K562 (cell line): ENCODE results near the gene SLC37A3. TPM values are rescaled to one million over a fixed set of nuclear protein-coding genes. Genes with fewer than 3 reads are reported as not detected.
A peak's percentile ranks its signal among the peaks of the same experiment; 100 is the strongest.

Experiments used
- ATAC-seq: fragments of 200-7000 bp; cut with Tn5 transposase; 3 replicates; pipeline ENCODE4 v1.9.1; 2020; ENCODE audit warnings: moderate library complexity
- BruUV-seq: library from RNA; stranded (reverse); fragments of 400-500 nt; replicated peaks from 2 replicates; lab custom pipeline; 2021; lab: Mats Ljungman, UMichigan
- CTCF ChIA-PET: fragments of 300-600 bp; formaldehyde crosslinking; extraction: SDS; loops from one replicate; lab custom pipeline; 2021; ENCODE audit warnings: low intra/inter-chr PET ratio; lab: Yijun Ruan, JAX
- POLR2A ChIA-PET: fragments of 300-600, 350-650 bp; sonication (Branson Sonifier 250); formaldehyde crosslinking; extraction: SDS; loops from one replicate; lab custom pipeline; 2021; ENCODE audit warnings: antibody characterized with exemption, inconsistent platforms; lab: Yijun Ruan, JAX
- DNase-seq, 4 experiments: peaks; one replicate each; pipeline versions ENCODE4 v3.0.0 to v3.0.0-alpha.2; 2011 to 2018; ENCODE audit warnings: low spot score in 3 of 4, mixed read lengths in 3 of 4; ENCODE audit errors: extremely low read depth in 1 of 4
- FAIRE-seq: peaks from 2 replicates; lab custom pipeline; 2011; peaks lifted over from hg19 to GRCh38; lab: Jason Lieb, UNC
- H2AFZ ChIP-seq: 2 replicates; pipeline ENCODE4 v1.6.0; 2011; ENCODE audit warnings: low read depth, low read length, control low read depth, inconsistent platforms
- H3K27ac ChIP-seq: fragments of 200-600 bp; 3 replicates; pipeline ENCODE4 v1.8.0; 2011; ENCODE audit warnings: low read depth, mild to moderate bottlenecking, control low read depth, inconsistent platforms, low read length, moderate library complexity, mixed read lengths; ENCODE audit errors: extremely low read depth
- H3K27me3 ChIP-seq, 2 experiments: fragments of 300-600 bp in 1 of 2; 2 replicates in 1 of 2; 3 replicates in 1 of 2; pipeline versions ENCODE4 v1.6.0 to v1.8.0; 2011; ENCODE audit warnings: inconsistent platforms in 2 of 2, low read length in 2 of 2, mild to moderate bottlenecking in 1 of 2, mixed read lengths in 1 of 2, moderate library complexity in 1 of 2; ENCODE audit not compliant: control insufficient read depth in 2 of 2, insufficient read depth in 2 of 2
- H3K36me3 ChIP-seq: fragments of 300-600 bp; 3 replicates; pipeline ENCODE4 v1.8.0; 2011; ENCODE audit warnings: mild to moderate bottlenecking, low read length, inconsistent platforms; ENCODE audit not compliant: control insufficient read depth, insufficient read depth
- H3K4me1 ChIP-seq, 2 experiments: fragments of 200-600 bp in 1 of 2; replicated peaks in 1 of 2; 2 replicates in 1 of 2; 3 replicates in 1 of 2; pipeline versions ENCODE4 v1.5.1 to v1.8.0; 2011; ENCODE audit warnings: inconsistent platforms in 2 of 2, low read length in 2 of 2, mild to moderate bottlenecking in 1 of 2, mixed read lengths in 1 of 2, moderate library complexity in 1 of 2; ENCODE audit not compliant: control insufficient read depth in 2 of 2, insufficient read depth in 2 of 2
- H3K4me2 ChIP-seq: 2 replicates; pipeline ENCODE4 v1.6.1; 2011; ENCODE audit warnings: low read length, control low read depth, inconsistent platforms, mixed read lengths; ENCODE audit not compliant: insufficient read depth
- H3K4me3 ChIP-seq: fragments of 200-600 bp; sonication (generic), shearing (Covaris generic); 2 replicates; pipeline ENCODE4 v1.5.1; 2016; ENCODE audit warnings: control low read depth, inconsistent platforms
- H3K79me2 ChIP-seq: fragments of 200-600 bp; 3 replicates; pipeline ENCODE4 v1.8.0; 2011; ENCODE audit warnings: low read length, inconsistent platforms; ENCODE audit not compliant: control insufficient read depth, insufficient read depth
- H3K9ac ChIP-seq, 2 experiments: 2 replicates each; pipeline versions ENCODE4 v1.6.0 to v1.6.1; 2011; ENCODE audit warnings: low read depth in 2 of 2, low read length in 2 of 2, control low read depth in 1 of 2, inconsistent platforms in 1 of 2, mild to moderate bottlenecking in 1 of 2, mixed read lengths in 1 of 2; ENCODE audit not compliant: insufficient read depth in 1 of 2
- H3K9me1 ChIP-seq: one replicate; pipeline ENCODE4 v1.6.0; 2011; ENCODE audit warnings: inconsistent platforms, mild to moderate bottlenecking, low read length, moderate library complexity; ENCODE audit not compliant: control insufficient read depth, insufficient read depth
- H3K9me3 ChIP-seq: replicated peaks from 2 replicates; pipeline ENCODE4 v1.5.1; 2011; ENCODE audit warnings: low read depth, low read length, inconsistent platforms; ENCODE audit not compliant: control insufficient read depth, insufficient read depth
- H4K20me1 ChIP-seq: replicated peaks from 2 replicates; pipeline ENCODE4 v1.6.1; 2011; ENCODE audit warnings: low read length, inconsistent platforms, mixed read lengths; ENCODE audit not compliant: control insufficient read depth, insufficient read depth
- RBBP5 ChIP-seq: fragments of 200-600 bp; sonication (generic); IDR thresholded peaks from 2 replicates; pipeline ENCODE4 v1.6.1; 2012; ENCODE audit warnings: borderline replicate concordance, mild to moderate bottlenecking, low read length, control low read depth, inconsistent platforms; ENCODE audit not compliant: insufficient read depth, poor library complexity, severe bottlenecking
- ZFP36 ChIP-seq: fragments of 150-350 bp; IDR thresholded peaks from 2 replicates; pipeline ENCODE4 v1.6.1; 2018; ENCODE audit warnings: low read length, low read depth; ENCODE audit not compliant: partially characterized antibody
- WGBS: fragments of 100-300 bp; shearing (Covaris generic); methylation state at CpG from one replicate; pipeline ENCODE4 v1.1.6; 2016; ENCODE audit warnings: low coverage, mixed read lengths; ENCODE audit not compliant: insufficient coverage; ENCODE audit errors: missing lambda C conversion rate; 5-methylcytosine and 5-hydroxymethylcytosine counted together
- in situ Hi-C: fragments of 300-500 bp; cut with MboI; formaldehyde crosslinking; loops from 4 replicates; pipeline ENCODE4 v1.15.0; 2018; ENCODE audit warnings: inconsistent platforms, mixed read lengths
- intact Hi-C: fragments of 100-400 bp; cut with micrococcal nuclease; formaldehyde crosslinking; loops from 2 replicates; pipeline ENCODE4 v1.14.2; 2022
- polyA plus RNA-seq, 8 experiments: library from polyadenylated mRNA; depleted of rRNA in 4 of 8; stranded (reverse) in 5 of 8; unstranded in 3 of 8; fragments of >200 nt; fragmentation: Nextera tagmentation in 2 of 8; fragmentation: Illumina TruSeq in 1 of 8; extraction: Ambion mirVana in 2 of 8; extraction: Trizol in 1 of 8; gene quantifications; 2 replicates each; pipeline versions ENCODE4 v1.2.1 to v1.2.3, GENCODE V29; 2011 to 2014; ENCODE audit warnings: inconsistent platforms in 1 of 8, missing spikeins in 1 of 8
- total RNA-seq, 7 experiments: library from RNA; depleted of rRNA in 6 of 7; stranded (reverse); fragments of >200 nt in 6 of 7; fragmentation: Illumina TruSeq in 2 of 7; extraction: Trizol in 2 of 7; gene quantifications; 2 replicates each; pipeline versions ENCODE4 v1.2.1 to v1.2.3, GENCODE V29; 2011 to 2021; ENCODE audit warnings: low replicate concordance in 1 of 7
- TF ChIP-seq, protein P1 (sequence below): fragments of 450-650 bp; formaldehyde crosslinking; IDR thresholded peaks from 2 replicates; pipeline ENCODE4 v1.4.0; 2022; ENCODE audit warnings: mild to moderate bottlenecking, moderate library complexity
- TF ChIP-seq, protein P2 (sequence below): sonication (generic); formaldehyde crosslinking; IDR thresholded peaks from 2 replicates; pipeline ENCODE4 v1.8.1; 2023; ENCODE audit warnings: missing genetic modification reagents, mild to moderate bottlenecking, borderline replicate concordance

SLC37A3 gene
- total and polyA plus RNA-seq, 9 of the 15 experiments (the other 6 are each of a cell fraction or from before 2014, with no cell fraction given), result 11.7 to 59.1 (median 26.8) TPM

DNA sequence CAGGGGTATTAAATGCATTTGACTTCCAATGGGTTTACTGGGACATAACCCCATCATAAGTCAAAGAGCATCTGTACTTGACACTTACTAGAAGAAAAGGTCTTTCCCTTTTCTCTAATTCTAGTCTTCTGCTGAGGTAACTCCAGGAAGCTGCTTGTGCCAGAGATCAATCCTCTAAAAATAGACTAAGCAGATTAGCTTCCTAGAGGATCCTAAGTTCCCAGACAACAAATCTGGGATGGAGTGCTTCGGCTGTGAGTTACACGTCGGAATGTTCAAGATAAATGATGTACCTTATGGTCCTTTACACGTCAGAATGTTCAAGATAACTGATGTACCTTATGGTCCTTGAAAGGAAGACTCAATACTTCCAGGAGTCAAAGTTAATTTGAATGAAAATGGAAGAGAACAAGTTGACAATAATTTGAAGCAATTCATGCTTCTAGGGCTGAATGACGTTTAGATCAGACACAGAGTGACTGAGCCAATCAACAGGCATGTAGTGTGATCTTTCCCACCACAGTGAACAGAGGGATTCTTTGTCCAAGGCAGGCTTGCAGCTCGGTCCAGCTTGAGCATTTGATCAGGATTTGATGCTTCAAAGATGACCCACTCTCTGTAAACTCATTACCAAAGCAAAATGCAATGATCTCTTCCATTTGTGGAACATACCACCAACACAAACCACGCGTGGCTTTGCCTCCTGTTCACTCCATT, 63.8 kb downstream of the SLC37A3 start:
- no peaks in the 10 kb centered on the region for H3K9me3 ChIP-seq
- H3K9ac ChIP-seq, result no peak overlapping the region
- in situ Hi-C loops (no loop called here), intact Hi-C loops (no loop called here)
- WGBS, result 76% methylated on average over 8 of the region's 8 CpGs
- H4K20me1 ChIP-seq, result no peaks in the 10 kb centered on the region
- FAIRE-seq (no peak), ATAC-seq (no peak), DNase-seq (no peak)
- peaks cover 2% of the 10 kb centered on the region for H3K9me1 ChIP-seq
- no peaks in the 10 kb centered on the region for H3K27me3 ChIP-seq
- TF ChIP-seq, protein P1, sequence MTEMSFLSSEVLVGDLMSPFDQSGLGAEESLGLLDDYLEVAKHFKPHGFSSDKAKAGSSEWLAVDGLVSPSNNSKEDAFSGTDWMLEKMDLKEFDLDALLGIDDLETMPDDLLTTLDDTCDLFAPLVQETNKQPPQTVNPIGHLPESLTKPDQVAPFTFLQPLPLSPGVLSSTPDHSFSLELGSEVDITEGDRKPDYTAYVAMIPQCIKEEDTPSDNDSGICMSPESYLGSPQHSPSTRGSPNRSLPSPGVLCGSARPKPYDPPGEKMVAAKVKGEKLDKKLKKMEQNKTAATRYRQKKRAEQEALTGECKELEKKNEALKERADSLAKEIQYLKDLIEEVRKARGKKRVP (CRISPR knock-in tag), result no peak
- peak; percentile 6 for TF ChIP-seq RBBP5
- ChIA-PET POLR2A (interaction anchor here (0.6 to 0.8 kb wide), 2 partner anchors 47 to 1607 kb away, joined by 3 to 4 read pairs; no protein-coding TSS in a partner anchor), CTCF (no interaction called here)
- BruUV-seq, result TSS peak; percentile 12
- no peaks in the 10 kb centered on the region for H3K79me2 ChIP-seq
- H2AFZ ChIP-seq, result no peak overlapping the region
- H3K4me3 ChIP-seq, result no peak overlapping the region
- H3K4me1 ChIP-seq, result 0 out of 5 replicates have a peak, but pooled peaks cover 0 to 3% of the 10 kb centered on the region in 2 experiments
- no peak overlapping the region for H3K4me2 ChIP-seq
- no peak overlapping the region for H3K27ac ChIP-seq
- H3K36me3 ChIP-seq, result peaks cover 28% of the 10 kb centered on the region

DNA sequence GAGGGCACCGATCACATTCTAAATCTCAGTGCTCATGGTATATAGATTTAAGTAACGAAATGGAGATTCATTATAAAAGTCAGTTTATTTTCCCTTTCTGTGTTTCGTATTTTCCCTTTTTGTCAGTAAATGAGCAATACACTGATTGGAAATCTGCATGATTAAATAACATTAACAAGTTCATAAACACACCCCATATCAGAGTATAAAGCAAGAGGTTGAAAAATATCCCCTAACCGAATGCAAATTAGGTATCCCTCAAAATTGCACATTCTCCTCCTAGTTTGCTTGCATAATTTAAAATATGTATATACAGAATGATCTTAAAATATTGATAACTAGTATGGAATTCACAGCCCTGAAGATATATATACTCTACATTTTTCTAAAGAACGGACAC, 64.6 kb downstream of the SLC37A3 start:
- WGBS, result 82% methylated on average over 5 of the region's 5 CpGs

More for the DNA sequence above, 64.6 kb downstream of the SLC37A3 start:
- no peaks in the 10 kb centered on the region for H3K27me3 ChIP-seq
- DNase-seq (no peak), FAIRE-seq (no peak), ATAC-seq (no peak)
- 0 out of 5 replicates have a peak, but pooled peaks cover 0 to 3% of the 10 kb centered on the region in 2 experiments for H3K4me1 ChIP-seq
- peaks cover 28% of the 10 kb centered on the region for H3K36me3 ChIP-seq
- no TSS peak for BruUV-seq
- CTCF ChIA-PET, result no interaction called here
- H4K20me1 ChIP-seq, result no peaks in the 10 kb centered on the region
- in situ Hi-C loops (no loop called here), intact Hi-C loops (no loop called here)
- H3K9me1 ChIP-seq, result peaks cover 2% of the 10 kb centered on the region
- no peaks in the 10 kb centered on the region for H3K9me3 ChIP-seq
- no peak overlapping the region for H3K4me3 ChIP-seq
- H3K79me2 ChIP-seq, result no peaks in the 10 kb centered on the region
- H3K27ac ChIP-seq, result no peak overlapping the region
- H3K9ac ChIP-seq, result no peak overlapping the region
- H2AFZ ChIP-seq, result no peak overlapping the region
- H3K4me2 ChIP-seq, result no peak overlapping the region
- TF ChIP-seq, protein P2, sequence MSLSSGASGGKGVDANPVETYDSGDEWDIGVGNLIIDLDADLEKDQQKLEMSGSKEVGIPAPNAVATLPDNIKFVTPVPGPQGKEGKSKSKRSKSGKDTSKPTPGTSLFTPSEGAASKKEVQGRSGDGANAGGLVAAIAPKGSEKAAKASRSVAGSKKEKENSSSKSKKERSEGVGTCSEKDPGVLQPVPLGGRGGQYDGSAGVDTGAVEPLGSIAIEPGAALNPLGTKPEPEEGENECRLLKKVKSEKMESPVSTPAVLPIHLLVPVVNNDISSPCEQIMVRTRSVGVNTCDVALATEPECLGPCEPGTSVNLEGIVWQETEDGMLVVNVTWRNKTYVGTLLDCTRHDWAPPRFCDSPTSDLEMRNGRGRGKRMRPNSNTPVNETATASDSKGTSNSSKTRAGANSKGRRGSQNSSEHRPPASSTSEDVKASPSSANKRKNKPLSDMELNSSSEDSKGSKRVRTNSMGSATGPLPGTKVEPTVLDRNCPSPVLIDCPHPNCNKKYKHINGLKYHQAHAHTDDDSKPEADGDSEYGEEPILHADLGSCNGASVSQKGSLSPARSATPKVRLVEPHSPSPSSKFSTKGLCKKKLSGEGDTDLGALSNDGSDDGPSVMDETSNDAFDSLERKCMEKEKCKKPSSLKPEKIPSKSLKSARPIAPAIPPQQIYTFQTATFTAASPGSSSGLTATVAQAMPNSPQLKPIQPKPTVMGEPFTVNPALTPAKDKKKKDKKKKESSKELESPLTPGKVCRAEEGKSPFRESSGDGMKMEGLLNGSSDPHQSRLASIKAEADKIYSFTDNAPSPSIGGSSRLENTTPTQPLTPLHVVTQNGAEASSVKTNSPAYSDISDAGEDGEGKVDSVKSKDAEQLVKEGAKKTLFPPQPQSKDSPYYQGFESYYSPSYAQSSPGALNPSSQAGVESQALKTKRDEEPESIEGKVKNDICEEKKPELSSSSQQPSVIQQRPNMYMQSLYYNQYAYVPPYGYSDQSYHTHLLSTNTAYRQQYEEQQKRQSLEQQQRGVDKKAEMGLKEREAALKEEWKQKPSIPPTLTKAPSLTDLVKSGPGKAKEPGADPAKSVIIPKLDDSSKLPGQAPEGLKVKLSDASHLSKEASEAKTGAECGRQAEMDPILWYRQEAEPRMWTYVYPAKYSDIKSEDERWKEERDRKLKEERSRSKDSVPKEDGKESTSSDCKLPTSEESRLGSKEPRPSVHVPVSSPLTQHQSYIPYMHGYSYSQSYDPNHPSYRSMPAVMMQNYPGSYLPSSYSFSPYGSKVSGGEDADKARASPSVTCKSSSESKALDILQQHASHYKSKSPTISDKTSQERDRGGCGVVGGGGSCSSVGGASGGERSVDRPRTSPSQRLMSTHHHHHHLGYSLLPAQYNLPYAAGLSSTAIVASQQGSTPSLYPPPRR, result no peak
- no peak for TF ChIP-seq ZFP36
- POLR2A ChIA-PET, result interaction anchor here (0.8 kb wide), 1 partner anchor 48 kb away, joined by 4 read pairs; no protein-coding TSS in a partner anchor
